ENCODE measurements around the gene STEAP1B.

Gene STEAP1B

DNA sequence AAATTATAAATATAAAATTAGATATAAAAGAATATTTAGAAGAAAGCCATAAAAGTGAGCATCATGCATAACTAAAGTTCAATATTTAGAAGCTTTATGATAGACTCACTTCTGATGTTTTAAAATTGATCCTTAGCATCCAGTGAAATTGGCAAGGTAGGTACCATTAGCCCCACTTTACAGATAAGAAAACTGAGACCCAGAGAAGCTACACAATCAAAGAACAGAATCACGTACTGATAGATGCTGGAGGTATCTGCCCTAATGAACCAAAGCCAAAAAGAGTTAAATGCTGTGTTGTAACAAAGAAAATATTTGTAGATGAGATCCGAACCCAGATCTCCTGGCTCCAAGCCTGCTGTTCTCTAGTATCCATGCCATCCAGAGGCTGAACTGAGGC is 100.4 kb downstream of the STEAP1B start:
- no peak for DNase-seq (ENCODE audit: low spot score)

DNA sequence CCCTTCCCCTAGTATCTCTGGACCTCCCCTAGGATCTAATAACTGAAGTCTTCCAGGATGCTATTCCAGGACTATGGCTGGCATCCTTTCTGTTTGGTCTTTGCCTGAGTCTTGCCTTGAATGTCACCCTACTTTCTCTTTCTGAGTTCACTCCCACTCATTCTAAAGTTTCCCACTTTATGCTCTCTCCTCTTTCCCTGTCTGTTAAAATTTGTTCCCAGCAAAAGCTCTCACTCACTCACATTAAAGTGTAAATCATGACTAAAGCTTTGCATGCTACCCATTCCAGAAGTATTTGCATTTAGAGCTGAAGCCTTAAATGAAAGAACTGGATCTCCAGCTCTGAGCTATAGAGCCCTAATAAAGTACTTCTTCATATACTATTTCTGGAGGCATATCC is 100.9 kb downstream of the STEAP1B start:
- no peak for DNase-seq (ENCODE audit: low spot score)

DNA sequence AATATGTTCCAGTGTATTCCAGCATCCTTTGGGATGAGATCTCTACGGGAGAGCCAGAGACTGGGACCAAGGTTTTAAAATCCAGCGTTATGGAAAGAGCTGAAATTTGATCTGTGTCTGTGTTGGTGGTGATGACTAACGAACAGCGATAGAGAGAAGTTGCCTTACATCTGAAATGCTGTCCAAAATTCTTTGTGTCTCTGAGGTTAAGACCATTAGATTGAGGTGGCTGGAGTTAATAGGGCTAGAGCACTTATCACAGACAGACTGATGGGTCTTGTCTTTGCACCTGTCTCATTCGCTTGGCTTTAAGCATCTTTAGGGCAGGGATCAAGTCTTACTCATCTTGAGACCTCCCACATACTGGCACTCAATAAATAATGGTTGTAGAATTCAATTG is 102.0 kb downstream of the STEAP1B start:
- DNase-seq (ENCODE audit: low spot score), result no peak

DNA sequence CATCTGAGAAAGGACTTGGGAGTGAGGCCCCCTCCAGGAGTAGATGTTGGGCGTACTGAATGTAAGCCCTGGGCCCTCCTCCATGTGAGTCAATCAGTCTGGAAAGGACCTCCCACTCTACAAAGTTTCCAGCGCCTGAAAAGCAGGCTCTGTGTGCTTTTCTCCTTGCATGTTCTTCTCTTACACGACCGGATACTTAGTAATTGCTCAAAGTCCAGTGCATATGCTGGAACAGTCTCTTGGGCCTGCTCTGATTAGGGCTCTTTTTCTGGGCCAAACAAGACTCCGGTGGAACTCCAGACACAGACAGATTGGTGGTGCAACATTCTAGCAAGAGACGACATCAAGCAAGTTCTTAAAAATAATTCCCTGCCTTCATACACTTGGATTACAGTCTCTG is 104.8 kb downstream of the STEAP1B start:
- no peak for DNase-seq (ENCODE audit: low spot score)

DNA sequence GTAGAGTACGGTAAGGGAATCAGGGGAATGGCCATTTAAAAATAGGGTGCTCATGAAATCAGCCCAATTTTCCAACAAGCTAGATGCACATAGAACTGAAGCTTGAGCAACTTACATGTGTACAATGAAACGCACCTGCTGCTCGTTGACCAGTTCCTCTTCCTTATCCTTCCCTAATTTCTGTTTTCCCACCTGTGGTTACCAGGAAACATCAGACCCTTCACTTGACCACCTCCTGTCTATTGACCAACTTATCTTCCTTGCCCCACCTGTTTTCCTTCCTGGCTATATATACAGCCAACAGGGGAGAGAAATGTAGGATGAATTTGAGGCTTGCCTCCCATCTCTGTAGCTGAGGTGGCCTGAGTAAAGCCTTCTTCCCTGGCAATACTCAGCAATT is 105.2 kb downstream of the STEAP1B start:
- no peak for DNase-seq (ENCODE audit: low spot score)

DNA sequence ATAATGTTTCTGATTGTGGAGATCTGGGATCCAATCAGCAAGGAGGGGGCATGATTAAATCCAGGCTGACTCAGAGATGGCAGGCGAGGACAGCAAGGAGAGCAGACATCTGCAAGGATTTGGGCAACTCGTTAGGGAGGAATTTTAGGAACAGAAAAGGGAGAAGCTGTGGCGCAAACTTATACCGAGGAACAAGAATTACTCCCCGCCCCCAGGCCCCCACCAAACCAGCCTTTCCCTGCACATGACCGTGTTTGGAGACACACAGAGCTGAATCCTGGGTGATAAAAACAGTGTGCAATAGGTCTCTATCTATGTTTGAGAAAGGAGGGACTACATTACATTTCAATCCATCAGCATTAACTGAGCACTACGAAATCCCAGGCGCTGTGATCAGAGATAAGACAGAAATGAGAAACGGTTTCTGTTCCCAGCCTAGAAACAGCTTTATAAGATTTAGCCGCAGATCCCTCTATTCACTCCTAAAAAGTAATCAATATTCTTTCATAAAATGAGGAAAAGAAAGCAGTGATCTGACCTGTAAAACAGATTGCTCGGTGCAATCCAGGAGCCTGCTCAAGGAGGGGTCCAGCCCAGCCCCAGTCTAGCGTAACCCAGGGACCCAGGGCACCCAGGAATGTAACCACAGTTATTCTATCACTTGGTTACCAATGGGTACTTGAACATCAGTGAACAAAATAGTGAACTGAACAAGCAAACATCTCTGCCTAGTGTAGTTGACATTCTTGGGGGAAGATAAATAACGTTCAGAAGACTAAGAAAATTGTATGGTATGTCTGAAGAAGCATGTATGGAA is 105.9 kb downstream of the STEAP1B start:
- DNase-seq (ENCODE audit: low spot score), result no peak

DNA sequence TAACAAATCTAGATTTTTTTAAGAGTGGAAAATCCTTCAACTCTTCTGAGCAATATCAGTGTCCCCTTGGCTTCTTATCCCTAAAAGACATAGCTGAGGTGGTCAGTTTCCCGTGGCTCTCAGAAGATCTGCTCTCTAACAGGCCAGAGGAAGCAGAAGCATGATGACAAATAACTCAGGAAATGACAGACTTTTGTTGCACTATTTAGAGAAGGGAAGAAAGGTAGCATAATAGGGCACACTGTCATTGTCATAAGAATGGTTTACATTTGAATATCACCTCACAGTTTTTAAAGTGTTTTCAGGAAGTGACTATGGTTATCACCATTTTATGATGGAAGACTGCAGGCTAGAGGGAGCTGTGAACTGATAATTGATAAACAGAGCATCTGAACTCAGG is 109.5 kb downstream of the STEAP1B start:
- DNase-seq (ENCODE audit: low spot score), result no peak

DNA sequence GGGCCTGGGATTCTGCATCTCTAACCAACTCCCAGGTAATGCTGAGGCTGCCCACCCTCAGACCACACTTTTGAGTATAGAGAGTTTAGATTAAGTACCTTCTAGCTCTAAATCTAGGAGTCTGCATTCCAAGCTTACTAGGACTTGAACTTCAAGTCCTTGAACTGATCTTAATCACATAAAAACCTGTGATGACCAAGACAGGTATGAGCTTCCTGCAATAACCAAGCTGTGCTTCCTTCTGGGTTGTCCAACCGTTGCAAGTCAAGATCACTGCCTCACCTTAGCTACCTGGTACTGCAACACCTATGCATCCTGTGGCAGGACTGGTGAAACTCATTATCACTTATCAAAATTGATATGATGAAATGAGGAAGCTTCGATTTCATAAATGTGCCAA is 110.1 kb downstream of the STEAP1B start:
- DNase-seq (ENCODE audit: low spot score), result no peak

DNA sequence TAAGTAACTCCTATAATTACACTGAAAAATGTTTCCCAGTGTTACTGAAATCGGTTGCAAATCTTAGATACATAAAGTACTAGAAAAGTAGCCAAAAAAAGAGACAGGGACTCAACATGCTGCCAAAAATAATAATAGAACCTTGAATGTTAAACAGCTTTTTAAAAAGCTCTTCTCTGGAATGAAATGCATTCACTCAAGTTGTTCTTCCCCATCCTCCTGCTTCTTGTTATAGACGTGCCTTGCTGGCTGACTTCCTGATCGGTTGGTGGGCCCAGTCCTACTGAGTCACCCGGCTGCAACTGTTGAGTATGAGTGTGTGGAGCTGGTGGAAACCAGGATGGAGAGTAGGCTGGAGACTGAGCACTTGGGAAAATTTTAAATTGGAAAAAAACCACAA is 112.4 kb downstream of the STEAP1B start:
- DNase-seq (ENCODE audit: low spot score), result no peak

DNA sequence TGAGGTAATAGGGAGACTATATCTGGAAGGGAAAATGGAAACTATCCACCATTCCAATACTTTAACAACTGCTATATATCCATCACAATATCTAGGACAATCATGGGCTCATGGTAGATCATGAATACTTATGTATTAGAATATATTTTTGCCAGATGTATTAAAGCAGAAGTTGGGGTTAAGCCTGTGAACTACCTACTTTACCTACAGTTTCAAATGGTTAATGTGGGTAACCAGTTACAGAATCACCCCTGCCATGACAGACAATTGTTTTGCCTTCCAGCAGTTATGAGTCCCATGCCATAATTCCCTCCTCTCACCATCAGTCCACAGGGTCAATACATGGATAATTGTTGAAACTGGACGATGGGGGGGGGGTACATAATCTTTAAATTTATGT is 113.1 kb downstream of the STEAP1B start:
- DNase-seq (ENCODE audit: low spot score), result no peak

DNA sequence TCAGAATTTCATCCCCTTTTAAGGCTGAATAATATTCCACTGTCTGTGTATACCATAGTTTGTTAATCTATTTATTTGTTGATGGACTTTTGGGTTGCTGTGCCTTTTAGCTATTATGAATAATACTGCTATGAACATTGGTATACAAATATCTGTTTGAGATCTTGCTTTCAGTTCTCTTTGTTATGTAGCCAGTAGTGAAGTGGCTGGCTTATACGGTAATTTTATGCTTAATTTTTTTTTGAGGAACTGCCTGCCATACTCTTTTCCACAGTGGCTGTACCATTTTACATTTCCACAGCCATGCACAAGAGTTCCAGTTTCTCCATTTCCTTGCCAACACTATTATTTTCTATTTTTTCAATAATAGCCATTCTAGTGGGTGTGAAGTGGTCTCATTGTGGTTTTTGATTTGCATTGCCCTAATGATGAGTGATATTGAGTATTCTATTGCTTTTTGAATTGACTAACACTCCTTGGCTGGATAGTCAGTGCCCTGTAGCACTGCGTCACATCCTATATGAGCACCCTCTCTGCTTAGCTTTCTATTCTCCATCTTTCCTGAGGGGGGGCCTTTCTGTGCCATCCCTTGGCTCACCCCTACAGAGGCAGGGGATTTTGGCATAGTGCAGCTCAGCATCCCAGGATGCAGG is 113.7 kb downstream of the STEAP1B start:
- no peak for DNase-seq (ENCODE audit: low spot score)

DNA sequence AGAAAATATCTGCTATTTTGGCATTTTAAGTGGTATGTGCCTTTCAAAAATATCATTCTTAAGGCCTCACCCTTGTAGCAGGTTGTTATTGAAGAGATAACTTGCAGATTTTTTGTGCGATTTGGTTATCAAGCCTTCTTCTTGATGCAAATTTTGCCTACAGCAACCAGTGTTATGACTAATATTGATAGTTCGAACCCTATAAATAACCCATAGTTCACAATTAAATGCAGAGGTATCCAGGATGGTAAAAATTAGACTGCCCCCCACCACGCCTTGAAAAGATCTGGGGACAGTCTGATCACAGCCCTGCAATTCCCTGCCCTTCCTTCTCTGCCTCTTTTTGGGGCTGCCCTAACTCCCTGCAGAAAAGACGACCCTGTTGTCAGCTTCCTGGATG is 114.7 kb downstream of the STEAP1B start:
- no peak for DNase-seq (ENCODE audit: low spot score)

DNA sequence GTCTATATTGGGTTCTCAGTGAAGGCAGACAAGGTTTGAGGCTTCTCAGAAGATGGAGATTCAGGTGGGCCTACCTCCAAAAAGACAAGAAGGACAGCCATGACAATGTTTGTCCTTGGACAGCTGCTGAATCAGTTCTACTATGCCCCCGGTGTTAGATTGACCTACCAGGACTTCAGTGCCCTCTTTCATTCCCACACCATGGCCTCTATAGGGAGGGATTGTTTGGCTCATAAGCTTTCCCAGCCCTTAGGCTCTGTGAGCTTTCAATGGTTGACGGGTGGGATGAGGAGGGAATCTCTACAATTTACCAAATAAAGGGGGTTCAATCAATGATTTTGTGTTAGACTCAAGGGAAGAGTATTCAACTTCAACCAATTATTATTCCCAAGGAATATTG is 119.7 kb downstream of the STEAP1B start:
- no peak for DNase-seq (ENCODE audit: low spot score)

DNA sequence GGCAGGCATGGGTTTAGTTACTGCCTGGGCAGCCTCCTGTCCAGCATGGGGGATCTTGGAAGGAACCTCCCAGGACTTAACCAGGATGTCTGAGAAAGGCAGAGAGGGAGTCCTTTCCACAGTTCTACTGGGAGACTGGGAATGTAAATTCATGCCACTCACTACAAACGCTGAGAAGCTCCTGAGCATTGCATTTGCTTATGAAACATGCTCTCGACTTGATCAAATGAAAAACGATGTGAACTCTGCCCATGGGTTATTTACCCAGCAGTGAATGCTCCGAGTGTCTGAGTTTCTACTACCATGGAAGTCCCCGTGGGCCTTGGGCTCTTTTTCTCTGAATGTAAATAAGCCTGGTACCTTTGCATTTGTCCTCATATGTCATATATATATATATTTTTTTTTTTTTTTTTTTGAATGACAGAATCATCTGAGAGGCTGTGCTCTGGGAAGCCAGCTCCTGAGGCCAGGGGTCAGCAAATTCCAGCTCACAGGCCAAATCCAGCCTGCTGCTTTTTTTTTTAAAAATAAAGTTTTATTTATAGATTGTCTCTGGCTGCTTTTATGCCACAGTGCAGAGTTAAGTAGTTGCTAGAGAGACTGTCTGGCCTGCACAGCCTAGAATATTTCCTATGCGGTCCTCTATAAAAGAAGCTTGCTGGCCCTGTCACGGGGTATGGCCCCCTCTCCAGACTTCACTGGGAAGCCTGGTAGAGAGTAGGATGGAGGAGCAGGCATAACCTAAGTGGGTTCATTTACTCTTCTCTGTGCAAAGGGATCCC is 121.6 kb downstream of the STEAP1B start:
- DNase-seq (ENCODE audit: low spot score), result no peak

DNA sequence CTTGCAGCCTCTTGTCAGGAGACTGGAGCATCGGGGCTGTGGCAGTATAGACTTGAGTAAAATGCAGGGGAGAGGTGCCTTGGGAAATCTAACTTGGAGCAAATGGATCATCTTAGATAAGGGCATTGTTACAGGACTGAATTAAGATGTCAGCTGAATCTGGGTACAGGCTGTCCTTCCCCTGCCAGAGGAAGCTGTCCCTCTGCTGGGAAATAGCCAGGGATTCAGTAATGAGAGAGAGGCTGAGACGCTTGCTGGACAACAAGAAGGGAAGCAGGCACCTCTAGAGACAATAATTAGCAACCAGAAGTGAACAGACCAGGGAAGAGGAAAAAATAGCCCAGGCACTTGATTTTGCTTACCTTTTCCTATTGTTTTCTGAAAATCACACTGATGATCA is 122.3 kb downstream of the STEAP1B start:
- no peak for DNase-seq (ENCODE audit: low spot score)

DNA sequence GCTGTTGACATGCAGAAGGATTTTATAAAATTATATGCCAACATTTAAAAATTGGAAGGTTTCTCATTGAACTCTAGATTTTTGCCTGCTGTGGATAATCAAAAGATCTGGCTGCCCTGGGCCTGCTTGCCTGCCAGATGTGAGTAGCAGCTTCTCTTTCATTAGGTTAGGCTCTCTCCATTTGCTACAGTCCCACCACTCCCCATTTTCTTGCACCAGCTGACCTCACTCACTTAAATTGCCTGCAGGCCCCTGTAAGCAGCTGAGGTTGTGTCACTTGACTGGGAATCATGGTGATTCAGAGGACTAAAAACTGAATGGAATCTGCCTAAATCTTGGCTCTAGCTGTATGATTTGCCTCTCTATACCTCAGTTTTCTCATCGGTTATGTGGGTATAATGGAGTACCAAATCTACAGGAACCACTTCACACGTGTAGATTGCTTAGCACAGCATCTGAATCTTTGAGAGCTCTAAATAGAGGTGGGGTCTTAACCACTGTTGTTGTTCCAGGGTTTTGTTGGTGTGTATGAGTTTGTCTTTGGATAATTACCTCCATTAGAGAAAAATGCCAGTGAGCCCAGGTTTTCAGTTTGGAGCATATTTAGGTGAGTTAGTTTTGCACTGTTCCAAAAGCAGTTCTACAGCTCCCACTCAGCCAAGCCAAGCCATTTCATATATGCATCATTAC is 124.5 kb downstream of the STEAP1B start:
- no peak for DNase-seq (ENCODE audit: low spot score)

DNA sequence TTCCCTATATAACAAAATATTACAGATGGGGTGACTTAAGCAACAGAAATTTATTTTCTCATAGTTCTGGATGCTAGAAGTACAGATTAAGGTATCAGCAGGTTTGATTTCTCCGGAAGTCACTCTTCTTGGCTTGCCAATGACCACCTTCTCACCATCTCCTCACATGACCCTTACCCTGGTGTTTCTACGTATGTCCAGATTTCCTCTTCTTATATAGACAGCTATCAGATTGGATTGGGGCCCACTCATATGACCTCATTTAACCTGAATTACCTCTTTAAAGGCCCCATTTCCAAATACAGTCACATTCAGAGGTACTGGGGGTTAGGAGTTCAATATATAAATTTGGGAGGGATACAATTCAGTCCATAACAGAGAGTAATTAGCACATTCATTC is 126.1 kb downstream of the STEAP1B start:
- no peak for DNase-seq (ENCODE audit: low spot score)

DNA sequence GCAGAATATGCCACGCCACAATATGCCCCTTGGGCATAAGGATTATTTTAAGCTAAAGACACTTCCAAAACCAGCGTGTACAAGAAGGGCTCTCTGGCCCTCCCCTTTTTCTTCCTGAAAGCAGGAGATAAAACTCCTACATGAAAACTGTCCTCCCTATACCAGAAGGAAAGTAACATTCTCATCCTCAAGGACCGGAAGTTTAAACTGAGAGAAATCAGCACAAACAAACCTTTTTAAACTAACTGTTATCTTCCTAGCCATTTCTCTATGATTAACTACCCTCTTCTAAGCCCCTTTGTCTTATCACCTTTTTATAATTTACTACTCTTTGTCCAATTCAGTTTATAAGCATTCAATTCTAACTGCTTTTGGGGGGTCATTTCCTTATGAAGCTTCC is 126.6 kb downstream of the STEAP1B start:
- no peak for DNase-seq (ENCODE audit: low spot score)

DNA sequence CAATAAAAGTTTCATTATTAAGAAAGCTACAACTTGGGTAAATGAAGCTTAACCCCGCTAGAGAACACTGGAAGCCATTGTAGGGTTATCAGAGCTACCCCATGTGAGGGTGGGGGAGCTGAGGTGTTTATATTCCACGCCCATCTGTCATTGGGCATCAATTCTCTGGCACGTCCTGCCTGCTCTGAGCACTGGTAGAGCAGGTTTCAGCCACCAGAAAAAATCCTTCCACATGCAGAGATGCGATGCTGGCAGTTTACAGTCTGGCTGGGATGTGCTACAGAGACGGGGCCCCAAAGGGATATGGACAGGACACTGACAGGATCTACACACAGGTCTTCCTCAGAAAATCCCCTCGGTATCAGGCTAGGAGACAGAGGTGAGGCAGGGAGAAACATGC is 127.1 kb downstream of the STEAP1B start:
- DNase-seq (ENCODE audit: low spot score), result no peak

DNA sequence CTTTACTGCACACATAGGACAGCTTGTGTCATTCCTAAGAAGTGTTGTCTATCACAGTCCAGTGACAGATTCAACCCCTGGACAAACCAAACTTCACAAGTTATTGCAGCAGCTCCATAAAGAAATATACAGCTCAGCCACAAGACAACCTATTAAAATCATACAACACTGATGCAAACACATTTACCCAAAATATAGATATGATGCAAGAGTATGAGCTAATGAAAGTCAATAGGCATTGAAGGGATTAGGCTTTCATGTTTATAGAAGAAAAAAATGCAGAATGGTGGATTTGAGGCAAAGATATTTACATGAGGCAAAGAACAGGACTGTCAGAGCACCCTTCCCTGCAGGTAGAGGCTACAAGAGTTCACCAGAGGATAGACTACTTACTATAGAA is 128.1 kb downstream of the STEAP1B start:
- no peak for DNase-seq (ENCODE audit: low spot score)
